Urothelium cell line (cell line): Measurements from ENCODE around the gene GNAT3.

ENCODE experiments used
- DNase-seq: peaks from one replicate; pipeline ENCODE4 v3.0.0; 2011; ENCODE audit warnings: low spot score, mixed read lengths
- FAIRE-seq: peaks from 2 replicates; lab custom pipeline; 2011; peaks lifted over from hg19 to GRCh38; lab: Jason Lieb, UNC

The GNAT3 gene

GRCh38 chr7:80505900-80506500, 5.9 kb downstream of the GNAT3 start:
- no peak for FAIRE-seq
- DNase-seq = no peak

- DNase-seq = no peak
- FAIRE-seq = no peak
These were observed 11.5 kb downstream of the GNAT3 start for GRCh38 chr7:80500325-80500724.

- peak; percentile 98 for FAIRE-seq
- DNase-seq = peak; percentile 44
These were observed 12.4 kb downstream of the GNAT3 start for GRCh38 chr7:80499350-80499953.

GRCh38 chr7:80498481-80499349, 13.1 kb downstream of the GNAT3 start:
- peak; percentile 48 for FAIRE-seq
- no peak for DNase-seq

GRCh38 chr7:80496586-80496985, 15.3 kb downstream of the GNAT3 start:
- DNase-seq (no peak), FAIRE-seq (no peak)

- DNase-seq (no peak), FAIRE-seq (no peak)
These were observed 18.6 kb downstream of the GNAT3 start for GRCh38 chr7:80493121-80493849.

GRCh38 chr7:80491462-80491861, 20.4 kb downstream of the GNAT3 start:
- FAIRE-seq (no peak), DNase-seq (no peak)

GRCh38 chr7:80488851-80489370, 23.0 kb downstream of the GNAT3 start:
- DNase-seq (no peak), FAIRE-seq (no peak)

- DNase-seq (no peak), FAIRE-seq (no peak)
These were observed 23.5 kb downstream of the GNAT3 start for GRCh38 chr7:80488406-80488805.

- DNase-seq (no peak), FAIRE-seq (no peak)
These were observed 26.1 kb downstream of the GNAT3 start for GRCh38 chr7:80485721-80486120.

GRCh38 chr7:80482950-80483349, 28.9 kb downstream of the GNAT3 start:
- FAIRE-seq (no peak), DNase-seq (no peak)

GRCh38 chr7:80481196-80481884, 30.5 kb downstream of the GNAT3 start:
- DNase-seq (peak; percentile 29), FAIRE-seq (no peak)

GRCh38 chr7:80480566-80480965, 31.3 kb downstream of the GNAT3 start:
- DNase-seq = no peak
- FAIRE-seq = peak; percentile 70

- peak; percentile 72 for DNase-seq
- peak; percentile 59 for FAIRE-seq
These were observed 33.2 kb downstream of the GNAT3 start for GRCh38 chr7:80478683-80479082.

- FAIRE-seq = no peak
- no peak for DNase-seq
These were observed 35.8 kb downstream of the GNAT3 start for GRCh38 chr7:80476035-80476434.

GRCh38 chr7:80475383-80475782, 36.5 kb downstream of the GNAT3 start:
- no peak for FAIRE-seq

GRCh38 chr7:80473751-80474150, 38.1 kb downstream of the GNAT3 start:
- peak; percentile 74 for FAIRE-seq
- DNase-seq = no peak

More at GRCh38 chr7:80475383-80475782, 36.5 kb downstream of the GNAT3 start:
- DNase-seq = no peak

- no peak for FAIRE-seq
- DNase-seq = no peak
These were observed 39.2 kb downstream of the GNAT3 start for GRCh38 chr7:80472491-80473200.

GRCh38 chr7:80468931-80469714, 42.7 kb downstream of the GNAT3 start:
- no peak for DNase-seq
- no peak for FAIRE-seq
